ENCODE measurements around the gene PRKCI.
"Not testable (repeated sequence)": the region's sequence is repeated elsewhere in the genome, so short reads cannot be mapped to it uniquely, and the experiment has no call there.

PRKCI gene

DNA sequence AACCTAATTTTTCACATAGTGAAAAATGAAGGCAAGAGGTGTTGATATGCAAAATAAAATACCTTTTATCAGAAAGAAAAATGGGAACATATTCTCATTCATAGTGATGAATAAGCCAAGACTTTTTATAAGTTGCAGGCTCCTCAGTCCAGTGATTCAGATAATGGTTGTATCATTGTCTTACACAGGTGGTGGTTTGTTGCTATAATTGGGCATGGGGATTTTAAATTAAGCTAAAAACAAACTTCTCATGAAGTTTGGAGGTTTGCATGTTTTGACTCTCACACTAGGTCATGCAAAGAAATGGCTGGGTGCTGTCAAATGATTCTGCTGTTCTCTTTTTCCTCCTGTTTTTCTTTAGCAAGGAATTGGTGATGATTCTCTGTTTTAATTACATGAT lies 74.5 kb downstream of the PRKCI start:
- DNase-seq (ENCODE audit: low spot score): no peak

DNA sequence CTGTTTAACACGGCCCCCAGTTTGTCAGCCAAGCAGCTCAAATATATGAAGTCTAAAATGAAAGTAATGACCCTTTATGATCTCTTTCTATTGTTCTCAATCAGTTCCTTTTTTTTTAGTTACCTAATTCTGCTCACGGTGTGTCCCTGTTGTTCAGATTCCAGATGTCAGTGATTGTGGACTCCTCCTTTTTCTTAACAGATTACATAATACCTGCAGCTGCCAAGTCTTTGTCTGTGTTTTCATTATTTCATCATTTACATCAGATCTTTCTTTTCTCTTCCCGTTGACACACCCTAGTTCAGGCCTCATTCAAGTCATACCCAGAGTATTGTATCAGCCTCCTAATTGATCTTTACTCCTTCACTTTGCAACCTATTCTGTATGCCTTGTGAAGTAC lies 79.2 kb downstream of the PRKCI start:
- DNase-seq (ENCODE audit: low spot score): peak; percentile 35

DNA sequence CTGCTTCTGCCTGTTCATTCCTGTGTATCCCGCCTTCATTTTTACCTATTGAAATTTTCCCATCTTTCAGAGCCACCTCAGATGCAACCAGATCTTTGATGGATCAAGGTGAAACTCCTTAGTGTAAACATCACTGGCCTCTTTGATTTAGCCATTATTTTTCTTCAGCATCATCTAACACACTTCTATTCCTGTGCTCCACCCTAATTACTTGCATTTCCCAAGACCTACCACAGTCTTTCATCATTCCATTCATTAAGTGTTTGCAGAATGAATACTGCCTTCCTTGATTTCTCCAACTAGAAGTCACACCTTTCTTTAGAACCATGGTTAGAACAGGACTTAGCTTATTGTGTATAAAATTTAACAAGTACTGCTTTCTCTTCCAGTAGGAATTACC lies 79.8 kb downstream of the PRKCI start:
- DNase-seq (ENCODE audit: low spot score): no peak

DNA sequence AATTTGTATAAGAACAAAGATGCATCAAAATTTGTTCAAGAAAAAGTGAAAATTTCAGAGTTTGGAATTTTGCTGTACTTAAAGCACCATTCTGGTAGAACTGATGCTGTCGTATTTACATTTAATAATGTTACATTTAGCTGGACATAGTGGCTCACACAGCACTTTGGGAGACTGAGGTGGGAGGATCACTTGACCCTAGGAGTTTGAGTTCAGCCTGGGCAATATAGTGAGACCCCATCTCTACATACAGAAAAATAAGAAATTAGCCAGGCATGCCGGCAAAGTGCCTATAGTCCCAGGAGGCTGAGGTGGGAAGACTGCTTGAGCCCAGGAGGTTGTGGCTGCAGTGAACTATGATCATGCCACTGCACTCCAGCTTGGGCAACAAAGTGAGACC lies 83.8 kb downstream of the PRKCI start:
- no peak for DNase-seq (ENCODE audit: low spot score)

- no peak for DNase-seq (ENCODE audit: low spot score)
Measured at GRCh38 chr3:170307671-170308405, 85.6 kb downstream of the PRKCI start.

DNA sequence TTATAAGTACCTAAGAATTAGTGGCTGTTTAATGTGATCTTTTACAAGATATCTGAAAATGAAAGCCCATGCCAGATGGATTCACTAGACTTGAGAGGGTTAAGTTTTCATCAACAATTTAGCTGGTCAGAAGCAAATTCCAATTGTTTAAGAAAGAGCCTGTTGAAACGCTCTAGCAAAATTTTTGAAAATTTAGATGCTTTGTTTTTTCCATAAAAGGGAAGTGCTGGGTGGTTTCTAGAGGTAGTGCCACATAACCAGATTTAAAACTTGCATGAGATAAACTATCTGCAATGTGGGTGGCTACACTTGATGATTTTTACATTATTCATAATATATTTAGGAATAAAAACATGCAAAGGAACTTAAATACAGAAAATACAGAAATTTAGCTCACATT lies 86.8 kb downstream of the PRKCI start:
- DNase-seq (ENCODE audit: low spot score): no peak

GRCh38 chr3:170317954-170318353 lies 95.7 kb downstream of the PRKCI start:
- DNase-seq (ENCODE audit: low spot score): no peak

- DNase-seq (ENCODE audit: low spot score): no peak
Measured at GRCh38 chr3:170320461-170321121, 98.4 kb downstream of the PRKCI start.

DNA sequence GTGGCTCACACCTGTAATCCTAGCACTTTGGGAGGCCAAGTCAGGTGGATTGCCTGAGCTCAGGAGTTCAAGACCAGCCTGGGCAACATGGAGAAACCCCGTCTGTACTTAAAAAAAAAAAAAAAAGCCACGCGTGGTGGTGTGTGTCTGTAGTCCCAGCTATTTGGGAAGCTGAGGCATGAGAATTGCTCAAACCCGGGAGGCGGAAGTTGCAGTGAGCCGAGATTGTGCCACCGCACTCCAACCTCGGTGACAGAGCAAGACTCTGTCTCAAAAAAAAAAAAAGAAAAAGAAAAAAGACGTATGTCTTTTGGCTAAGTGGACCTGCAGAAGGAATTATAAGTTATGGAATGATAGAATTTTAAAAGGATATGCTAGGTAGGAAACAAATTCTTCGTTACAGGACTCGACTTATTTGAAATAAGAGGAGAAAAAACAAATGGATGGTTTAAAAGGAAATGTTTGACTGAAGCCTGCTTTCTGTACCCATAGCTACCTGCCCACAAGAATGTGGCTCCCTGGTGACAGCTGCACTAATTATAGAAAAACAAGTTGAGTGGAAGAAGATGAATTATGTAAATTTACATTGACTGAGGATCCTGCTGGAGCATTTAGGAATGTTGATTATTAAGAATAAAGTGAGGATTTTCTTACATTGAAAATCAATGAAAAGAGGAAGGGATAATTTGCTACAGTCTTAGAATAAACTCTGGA lies 99.3 kb downstream of the PRKCI start:
- DNase-seq (ENCODE audit: low spot score): peak; percentile 21

DNA sequence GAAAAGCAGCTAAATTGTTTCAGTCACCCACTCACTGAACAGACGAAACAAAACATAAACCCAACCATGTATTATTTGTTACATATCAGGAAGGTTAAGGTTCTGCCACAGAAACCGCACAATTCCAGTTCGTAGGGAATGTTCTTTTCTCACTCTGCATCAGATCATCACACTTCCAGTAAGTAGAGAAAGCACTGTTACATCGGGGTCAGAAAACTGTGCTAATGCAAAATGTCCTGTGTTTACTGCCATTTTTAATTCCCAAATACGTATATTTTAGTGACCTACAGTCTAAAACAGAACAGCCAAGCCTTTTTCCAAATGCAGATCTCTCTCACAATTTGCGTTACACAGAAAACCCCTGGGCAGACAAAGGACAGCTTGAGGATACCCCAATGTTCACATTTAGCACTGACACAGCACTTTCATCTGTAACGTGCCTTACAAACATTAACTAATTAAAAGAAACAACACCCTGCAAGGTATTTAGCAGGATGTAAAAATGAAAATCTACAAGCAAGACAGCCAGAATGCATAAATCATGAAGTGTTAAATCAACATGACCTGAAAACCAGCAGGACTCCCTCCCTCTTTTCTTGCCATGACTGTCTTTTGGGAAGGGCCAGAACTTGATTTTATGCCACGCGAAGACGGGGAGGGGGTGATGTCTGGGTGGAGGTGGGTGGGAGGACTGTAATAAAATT lies 100.5 kb downstream of the PRKCI start:
- DNase-seq (ENCODE audit: low spot score): no peak

DNA sequence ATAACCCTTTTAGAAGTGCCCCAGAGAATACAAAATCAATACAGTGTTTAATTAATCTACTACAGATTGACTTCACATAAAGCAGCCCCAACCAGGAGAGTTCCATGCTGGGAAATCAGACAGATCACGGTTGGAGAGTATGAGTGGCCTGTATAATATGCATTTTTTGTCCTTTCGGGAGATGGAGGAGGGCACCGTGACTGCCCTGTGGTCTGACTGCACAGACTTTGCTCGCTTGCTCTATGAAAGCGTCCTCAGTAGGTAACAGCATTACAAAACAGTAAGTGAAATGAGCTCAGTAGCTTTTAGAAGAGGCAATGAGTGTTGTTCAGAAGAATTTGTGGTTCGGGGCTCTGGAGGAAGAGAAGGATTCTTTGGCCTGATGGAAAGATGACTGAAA lies 101.1 kb downstream of the PRKCI start:
- DNase-seq (ENCODE audit: low spot score): no peak

- DNase-seq (ENCODE audit: low spot score): no peak
Measured at GRCh38 chr3:170324962-170325361, 102.7 kb downstream of the PRKCI start.

GRCh38 chr3:170327040-170327808 lies 105.0 kb downstream of the PRKCI start:
- no peak for DNase-seq (ENCODE audit: low spot score)

GRCh38 chr3:170327868-170328548 lies 105.8 kb downstream of the PRKCI start:
- DNase-seq (ENCODE audit: low spot score): not testable (repeated sequence)

- peak; percentile 8 for DNase-seq (ENCODE audit: low spot score)
Measured at GRCh38 chr3:170330366-170330765, 108.1 kb downstream of the PRKCI start.

- DNase-seq (ENCODE audit: low spot score): no peak
Measured at GRCh38 chr3:170331143-170331542, 108.9 kb downstream of the PRKCI start.

DNA sequence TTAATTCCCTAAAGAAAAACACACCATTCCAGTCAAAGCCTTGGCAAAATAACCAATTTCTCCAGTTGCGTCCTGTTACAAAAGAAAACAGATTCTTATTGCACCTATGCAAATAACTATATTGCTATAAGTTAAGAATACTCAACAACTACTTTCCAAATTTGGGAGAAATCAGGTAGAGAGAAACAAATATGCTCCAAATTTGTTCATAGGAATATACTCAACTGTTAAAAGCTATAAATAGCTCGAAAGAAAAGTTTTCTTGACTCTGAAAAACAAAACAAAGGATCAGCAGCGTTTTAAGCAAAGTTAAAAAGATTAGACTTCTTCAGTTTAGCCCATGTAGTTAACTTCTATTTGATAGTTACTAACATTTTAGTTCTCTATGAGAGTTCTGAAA lies 115.2 kb downstream of the PRKCI start:
- no peak for DNase-seq (ENCODE audit: low spot score)

GRCh38 chr3:170338690-170339340 lies 116.6 kb downstream of the PRKCI start:
- DNase-seq (ENCODE audit: low spot score): no peak

DNA sequence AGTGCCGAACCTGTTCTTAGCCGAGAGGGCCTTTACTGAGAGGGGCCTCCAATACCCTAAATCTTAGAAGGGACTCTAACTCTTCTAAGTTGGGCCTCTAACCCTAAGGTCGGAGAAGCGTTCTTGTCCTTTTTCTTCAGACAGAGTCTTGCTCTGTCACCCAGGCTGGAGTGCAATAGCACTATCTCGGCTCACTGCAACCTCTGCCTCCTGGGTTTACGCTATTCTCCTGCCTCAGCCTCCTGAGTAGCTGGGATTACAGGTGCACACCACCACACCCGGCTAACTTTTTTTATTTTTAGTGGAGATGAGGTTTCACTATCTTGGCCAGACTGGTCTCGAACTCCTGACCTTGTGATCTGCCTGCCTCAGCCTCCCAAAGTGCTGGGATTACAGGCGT lies 120.0 kb downstream of the PRKCI start:
- DNase-seq (ENCODE audit: low spot score): not testable (repeated sequence)

DNA sequence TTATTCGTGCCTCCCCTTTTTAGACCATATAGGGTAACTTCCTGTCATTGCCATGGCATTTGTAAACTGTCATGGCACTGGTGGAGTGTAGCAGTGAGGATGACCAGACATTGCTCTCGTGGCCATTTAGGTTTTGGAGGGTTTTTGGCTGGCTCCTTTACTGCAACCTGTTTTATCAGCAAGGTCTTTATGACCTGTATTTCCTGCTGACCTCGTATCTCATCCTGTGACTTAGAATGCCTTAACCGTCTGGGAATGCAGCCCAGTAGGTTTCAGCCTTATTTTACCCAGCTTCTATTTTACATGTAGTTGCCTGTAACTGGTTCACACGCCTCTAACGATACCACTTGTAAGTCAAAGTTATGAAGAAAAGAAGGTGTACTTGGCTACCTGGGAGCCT lies 121.6 kb downstream of the PRKCI start:
- DNase-seq (ENCODE audit: low spot score): not testable (repeated sequence)

DNA sequence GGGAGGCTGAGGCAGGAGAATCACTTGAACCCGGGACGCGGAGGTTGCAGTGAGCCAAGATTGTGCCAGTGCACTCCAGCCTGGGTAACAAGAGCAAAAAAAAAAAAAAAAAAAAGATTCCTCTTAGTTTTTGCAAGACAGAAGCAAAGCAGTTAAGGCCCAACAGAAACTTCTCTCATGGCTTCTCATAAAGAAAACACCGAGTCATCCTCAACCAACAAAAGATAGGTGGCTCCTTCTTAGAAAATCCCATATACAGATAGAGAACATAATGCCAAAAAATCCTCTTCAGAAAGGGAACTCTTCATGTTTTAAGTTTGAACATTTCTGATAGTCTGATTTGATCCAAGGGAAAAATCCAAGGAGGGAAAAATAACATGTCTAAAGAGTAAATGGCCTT lies 122.7 kb downstream of the PRKCI start:
- DNase-seq (ENCODE audit: low spot score): no peak

Data from AG08395 (cell line).